C4-2B (cell line): ENCODE measurements around the gene LOXL1.

ENCODE experiments used
- H3K27ac ChIP-seq: fragments of 450-650 bp; 2 replicates; pipeline ENCODE4 v1.5.1; 2017
- ZFX ChIP-seq: fragments of 450-650 bp; IDR thresholded peaks from 2 replicates; pipeline ENCODE4 v1.6.1; 2017
- TF ChIP-seq, protein P1 (sequence below): fragments of 450-650 bp; conservative IDR thresholded peaks from 2 replicates; pipeline ENCODE4 v1.5.1; 2017; ENCODE audit warnings: mild to moderate bottlenecking

LOXL1 gene

DNA sequence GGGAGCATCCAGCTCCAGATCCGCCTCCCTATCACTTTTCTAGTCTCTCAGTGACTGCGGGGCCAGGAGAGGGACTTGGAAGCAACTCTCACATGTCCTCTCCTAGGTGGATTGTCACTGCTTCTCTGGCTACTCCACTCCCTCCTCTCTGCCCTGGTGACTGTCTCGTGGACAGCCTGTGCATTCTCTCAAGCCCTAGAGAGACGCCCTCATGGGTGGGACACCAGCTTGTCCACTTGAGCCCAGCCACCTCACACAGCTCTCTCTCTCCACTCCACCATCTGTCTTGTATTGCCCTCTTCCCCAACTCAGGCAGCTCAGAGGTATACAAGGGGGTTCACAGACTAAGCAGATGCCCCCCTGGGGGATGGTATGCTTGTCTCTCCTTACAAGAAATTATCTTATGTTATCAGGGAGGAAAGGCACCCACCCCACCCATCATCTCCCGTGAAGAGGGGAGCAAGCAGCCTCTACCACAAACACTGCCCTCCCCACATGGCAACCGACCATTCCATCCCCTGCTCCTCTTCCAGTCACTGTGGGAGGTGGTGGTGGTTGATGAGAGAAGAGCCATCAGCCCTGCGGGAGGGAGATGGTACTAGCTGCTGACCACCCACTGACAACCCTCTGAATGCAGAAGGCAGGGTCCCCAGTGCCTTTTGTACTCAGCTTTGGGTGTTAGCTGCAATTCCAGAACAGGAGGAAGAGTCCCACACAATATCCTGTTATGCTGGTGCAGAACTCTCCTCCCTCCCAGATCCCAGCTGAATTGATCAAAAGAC is 15.5 kb upstream of the LOXL1 start:
- H3K27ac ChIP-seq = no peak overlapping the region
- no peak for TF ChIP-seq ZFX
- TF ChIP-seq, protein P1, sequence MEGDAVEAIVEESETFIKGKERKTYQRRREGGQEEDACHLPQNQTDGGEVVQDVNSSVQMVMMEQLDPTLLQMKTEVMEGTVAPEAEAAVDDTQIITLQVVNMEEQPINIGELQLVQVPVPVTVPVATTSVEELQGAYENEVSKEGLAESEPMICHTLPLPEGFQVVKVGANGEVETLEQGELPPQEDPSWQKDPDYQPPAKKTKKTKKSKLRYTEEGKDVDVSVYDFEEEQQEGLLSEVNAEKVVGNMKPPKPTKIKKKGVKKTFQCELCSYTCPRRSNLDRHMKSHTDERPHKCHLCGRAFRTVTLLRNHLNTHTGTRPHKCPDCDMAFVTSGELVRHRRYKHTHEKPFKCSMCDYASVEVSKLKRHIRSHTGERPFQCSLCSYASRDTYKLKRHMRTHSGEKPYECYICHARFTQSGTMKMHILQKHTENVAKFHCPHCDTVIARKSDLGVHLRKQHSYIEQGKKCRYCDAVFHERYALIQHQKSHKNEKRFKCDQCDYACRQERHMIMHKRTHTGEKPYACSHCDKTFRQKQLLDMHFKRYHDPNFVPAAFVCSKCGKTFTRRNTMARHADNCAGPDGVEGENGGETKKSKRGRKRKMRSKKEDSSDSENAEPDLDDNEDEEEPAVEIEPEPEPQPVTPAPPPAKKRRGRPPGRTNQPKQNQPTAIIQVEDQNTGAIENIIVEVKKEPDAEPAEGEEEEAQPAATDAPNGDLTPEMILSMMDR = no peak

DNA sequence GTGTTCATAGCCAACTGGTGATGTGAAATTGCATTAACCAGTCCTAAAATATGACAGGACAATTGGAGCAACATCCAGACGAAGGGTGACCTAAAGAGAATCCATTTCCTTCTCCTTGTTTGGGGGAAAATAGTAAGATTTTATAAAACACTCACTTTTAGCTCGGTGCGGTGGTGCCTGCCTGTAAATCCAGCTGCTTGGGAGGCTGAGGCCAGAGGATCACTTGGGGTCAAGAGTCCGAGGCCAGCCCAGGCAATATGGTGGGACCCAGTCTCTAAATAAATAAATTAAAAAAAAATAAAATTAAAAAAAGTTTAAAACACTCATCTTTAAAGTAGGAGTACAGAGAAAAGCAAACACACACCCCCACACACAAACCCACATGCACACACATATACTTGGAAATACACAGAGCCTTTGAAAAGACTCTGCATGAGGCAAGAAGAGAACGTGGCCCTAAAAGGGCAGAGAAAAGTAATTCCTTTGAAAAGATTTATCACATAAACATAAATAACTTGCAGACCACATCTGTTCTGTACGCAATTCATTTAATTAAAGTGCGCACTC is 14.1 kb upstream of the LOXL1 start:
- TF ChIP-seq ZFX = no peak
- TF ChIP-seq, protein P1 = no peak
- no peak overlapping the region for H3K27ac ChIP-seq

DNA sequence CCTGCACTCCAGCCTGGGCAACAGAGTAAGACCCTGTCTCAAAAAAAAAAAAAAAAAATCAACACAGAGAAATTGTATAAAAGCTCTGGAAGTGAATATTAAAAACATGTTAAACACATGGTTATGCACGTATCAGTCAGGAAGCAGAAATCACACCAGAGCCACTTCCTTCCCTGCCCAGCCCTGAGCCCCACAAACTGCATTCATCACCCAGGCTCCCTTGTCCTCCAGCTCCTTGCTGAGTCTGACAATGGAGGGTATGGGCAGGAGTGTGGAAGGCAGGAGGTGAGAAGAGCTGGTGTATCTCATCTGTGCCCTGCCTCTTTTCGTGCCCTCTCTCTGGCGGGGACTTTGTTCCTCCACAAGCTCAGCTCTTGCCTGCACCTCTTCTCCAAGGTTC is 12.1 kb upstream of the LOXL1 start:
- TF ChIP-seq, protein P1 = no peak
- no peak for TF ChIP-seq ZFX
- peak overlapping the region; percentile 24 for H3K27ac ChIP-seq

DNA sequence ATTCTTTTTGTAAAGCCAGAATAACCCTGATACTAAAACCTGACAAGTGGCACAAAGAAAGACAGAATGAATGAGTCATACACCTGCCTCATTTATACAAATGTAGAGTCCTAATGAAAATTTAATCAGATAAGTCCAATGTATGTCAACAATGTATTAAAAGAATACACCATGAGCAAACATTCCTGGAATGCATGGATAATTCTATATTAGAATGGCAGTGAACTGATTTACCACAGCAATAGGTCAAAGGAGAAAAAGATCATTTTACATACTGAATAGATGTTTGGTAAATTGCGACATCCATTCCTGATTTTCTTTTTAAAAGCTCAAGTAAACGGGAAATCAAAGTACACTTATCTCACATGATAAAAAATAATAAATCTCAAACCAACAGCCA is 11.2 kb upstream of the LOXL1 start:
- no peak for TF ChIP-seq ZFX
- TF ChIP-seq, protein P1 = no peak
- H3K27ac ChIP-seq = no peak overlapping the region

DNA sequence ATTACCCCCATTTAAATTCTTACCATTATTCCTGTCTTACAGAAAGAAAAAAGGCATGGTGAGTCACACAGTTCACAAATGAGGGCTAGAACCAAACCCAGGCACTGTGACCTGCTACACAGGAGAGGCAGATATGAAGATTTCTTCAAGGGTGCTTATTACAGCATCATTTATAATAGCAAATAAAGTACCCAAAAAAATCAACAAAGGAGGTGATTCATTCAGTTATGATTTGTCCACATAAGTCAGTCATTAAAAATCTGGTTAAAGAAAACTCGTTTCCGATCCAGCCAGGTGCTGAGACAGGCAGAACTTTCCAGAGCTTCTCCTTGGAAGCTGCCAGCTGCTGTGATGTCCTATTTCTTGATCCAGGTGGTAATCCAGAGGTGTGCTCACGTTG is 7.5 kb upstream of the LOXL1 start:
- TF ChIP-seq, protein P1 = no peak
- no peak for TF ChIP-seq ZFX
- H3K27ac ChIP-seq = peak overlapping the region; percentile 71

DNA sequence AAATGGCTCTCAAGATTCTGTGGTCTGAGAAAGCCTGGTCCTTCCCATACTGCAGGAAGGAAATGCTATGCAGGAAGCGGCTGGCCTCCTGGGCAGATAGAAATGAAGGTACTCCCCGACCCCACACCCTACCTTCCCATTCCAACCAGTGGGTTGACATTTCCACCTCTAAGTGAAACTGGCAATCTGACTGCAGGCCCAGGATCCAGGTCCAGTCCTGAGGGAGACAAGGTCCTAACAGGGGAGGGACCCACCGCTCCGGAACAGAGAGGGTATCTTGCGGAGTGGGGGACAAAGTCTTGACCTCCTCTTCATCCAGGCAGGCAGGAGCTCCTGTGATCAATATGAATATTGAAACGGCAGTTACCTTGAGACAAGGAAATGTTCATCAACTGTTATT is 6.6 kb upstream of the LOXL1 start:
- peak overlapping the region; percentile 71 for H3K27ac ChIP-seq
- TF ChIP-seq ZFX = no peak
- TF ChIP-seq, protein P1 = no peak

DNA sequence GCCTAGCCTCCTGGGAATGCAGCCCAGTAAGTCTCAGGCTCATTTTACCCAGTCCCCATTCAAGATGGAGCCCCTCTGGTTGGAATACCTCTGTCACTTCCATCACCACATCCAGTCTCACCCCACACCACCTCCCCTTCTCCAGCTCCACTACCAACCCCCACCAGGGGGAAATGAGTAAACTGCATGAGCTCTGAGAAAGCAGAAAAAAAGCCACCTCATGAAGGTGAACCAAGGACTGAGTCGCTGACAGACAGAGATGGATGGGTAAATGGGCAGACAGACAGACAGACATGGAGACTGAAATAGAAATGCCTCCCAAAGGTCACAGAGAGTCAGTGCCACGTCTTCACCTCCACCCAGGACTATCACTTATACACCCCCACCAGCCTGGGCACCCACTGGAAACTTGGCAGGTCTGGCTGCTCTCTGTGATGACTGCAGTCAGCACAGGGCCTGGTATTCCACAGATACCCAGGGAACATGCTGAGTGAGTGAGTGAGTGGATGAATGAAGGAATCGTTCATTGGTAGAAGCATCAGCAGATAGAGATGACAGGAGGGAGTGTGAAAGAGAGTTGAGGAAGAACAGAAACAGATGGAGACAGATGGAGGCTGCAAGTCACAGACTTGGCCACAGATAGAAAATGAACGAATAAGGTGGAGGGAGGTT is 4.9 kb upstream of the LOXL1 start:
- H3K27ac ChIP-seq = no peak overlapping the region
- TF ChIP-seq, protein P1 = no peak
- no peak for TF ChIP-seq ZFX
